Measurements from ENCODE around the gene KLHL26. TPM values are rescaled to one million over a fixed set of nuclear protein-coding genes. Genes with fewer than 3 reads are reported as not detected.

Gene KLHL26
- total and polyA plus RNA-seq, 9 of the 15 experiments (the other 6 are each of a cell fraction or from before 2014, with no cell fraction given) = 0.13 to 13.3 (median 1.4) TPM

DNA sequence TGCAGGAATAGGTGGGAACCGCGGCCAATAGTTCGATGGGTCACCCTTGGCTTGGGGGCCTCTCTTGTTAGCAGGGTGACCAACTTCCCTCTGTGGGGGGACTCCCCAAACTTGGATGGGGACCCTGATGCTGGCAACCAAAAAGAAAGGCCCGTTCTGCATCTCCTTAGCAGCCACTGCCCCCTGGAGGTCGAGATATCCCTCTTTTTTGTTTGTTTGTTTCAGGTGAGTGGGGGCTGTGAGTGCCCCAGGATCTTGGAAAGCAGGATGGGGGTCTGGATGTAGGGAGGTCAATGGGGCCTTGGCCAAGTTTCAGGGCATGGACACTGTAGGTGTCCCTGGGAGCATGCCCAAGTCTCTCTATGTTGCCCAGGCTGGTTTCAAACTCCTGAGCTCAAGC, 39.0 kb downstream of the KLHL26 start (continued):
- TF ChIP-seq, protein P1, sequence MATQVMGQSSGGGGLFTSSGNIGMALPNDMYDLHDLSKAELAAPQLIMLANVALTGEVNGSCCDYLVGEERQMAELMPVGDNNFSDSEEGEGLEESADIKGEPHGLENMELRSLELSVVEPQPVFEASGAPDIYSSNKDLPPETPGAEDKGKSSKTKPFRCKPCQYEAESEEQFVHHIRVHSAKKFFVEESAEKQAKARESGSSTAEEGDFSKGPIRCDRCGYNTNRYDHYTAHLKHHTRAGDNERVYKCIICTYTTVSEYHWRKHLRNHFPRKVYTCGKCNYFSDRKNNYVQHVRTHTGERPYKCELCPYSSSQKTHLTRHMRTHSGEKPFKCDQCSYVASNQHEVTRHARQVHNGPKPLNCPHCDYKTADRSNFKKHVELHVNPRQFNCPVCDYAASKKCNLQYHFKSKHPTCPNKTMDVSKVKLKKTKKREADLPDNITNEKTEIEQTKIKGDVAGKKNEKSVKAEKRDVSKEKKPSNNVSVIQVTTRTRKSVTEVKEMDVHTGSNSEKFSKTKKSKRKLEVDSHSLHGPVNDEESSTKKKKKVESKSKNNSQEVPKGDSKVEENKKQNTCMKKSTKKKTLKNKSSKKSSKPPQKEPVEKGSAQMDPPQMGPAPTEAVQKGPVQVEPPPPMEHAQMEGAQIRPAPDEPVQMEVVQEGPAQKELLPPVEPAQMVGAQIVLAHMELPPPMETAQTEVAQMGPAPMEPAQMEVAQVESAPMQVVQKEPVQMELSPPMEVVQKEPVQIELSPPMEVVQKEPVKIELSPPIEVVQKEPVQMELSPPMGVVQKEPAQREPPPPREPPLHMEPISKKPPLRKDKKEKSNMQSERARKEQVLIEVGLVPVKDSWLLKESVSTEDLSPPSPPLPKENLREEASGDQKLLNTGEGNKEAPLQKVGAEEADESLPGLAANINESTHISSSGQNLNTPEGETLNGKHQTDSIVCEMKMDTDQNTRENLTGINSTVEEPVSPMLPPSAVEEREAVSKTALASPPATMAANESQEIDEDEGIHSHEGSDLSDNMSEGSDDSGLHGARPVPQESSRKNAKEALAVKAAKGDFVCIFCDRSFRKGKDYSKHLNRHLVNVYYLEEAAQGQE (IDR thresholded peaks at IDR 0.05; ENCODE audit: borderline replicate concordance) = peak; percentile 68
- TF ChIP-seq, protein P1 (CRISPR knock-in tag; IDR thresholded peaks at IDR 0.05; ENCODE audit: low read depth) = no peak
- TF ChIP-seq HNRNPUL1 (IDR thresholded peaks at IDR 0.05; ENCODE audit: low read length) (no peak), SMC3 (conservative IDR thresholded peaks at IDR 0.05; ENCODE audit: insufficient read depth, low read depth, low read length) (peak; percentile 68)
- TF ChIP-seq, protein P2, sequence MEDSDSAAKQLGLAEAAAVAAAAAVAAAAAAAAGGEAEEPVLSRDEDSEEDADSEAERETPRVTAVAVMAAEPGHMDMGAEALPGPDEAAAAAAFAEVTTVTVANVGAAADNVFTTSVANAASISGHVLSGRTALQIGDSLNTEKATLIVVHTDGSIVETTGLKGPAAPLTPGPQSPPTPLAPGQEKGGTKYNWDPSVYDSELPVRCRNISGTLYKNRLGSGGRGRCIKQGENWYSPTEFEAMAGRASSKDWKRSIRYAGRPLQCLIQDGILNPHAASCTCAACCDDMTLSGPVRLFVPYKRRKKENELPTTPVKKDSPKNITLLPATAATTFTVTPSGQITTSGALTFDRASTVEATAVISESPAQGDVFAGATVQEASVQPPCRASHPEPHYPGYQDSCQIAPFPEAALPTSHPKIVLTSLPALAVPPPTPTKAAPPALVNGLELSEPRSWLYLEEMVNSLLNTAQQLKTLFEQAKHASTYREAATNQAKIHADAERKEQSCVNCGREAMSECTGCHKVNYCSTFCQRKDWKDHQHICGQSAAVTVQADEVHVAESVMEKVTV (CRISPR knock-in tag; IDR thresholded peaks at IDR 0.05) = peak; percentile 38; the same call in 1 of the 2 replicates
